HL-60 (cell line): Measurements from ENCODE around the gene RANBP9.

Experiments
- CTCF ChIP-seq: IDR thresholded peaks from one replicate; pipeline ENCODE4 v1.5.1; 2011; ENCODE audit warnings: low read length, control low read depth, inconsistent platforms; ENCODE audit not compliant: insufficient read depth
- POLR2AphosphoS5 ChIP-seq: IDR thresholded peaks from 2 replicates; pipeline ENCODE4 v1.6.1; 2012; ENCODE audit warnings: low read depth

DNA sequence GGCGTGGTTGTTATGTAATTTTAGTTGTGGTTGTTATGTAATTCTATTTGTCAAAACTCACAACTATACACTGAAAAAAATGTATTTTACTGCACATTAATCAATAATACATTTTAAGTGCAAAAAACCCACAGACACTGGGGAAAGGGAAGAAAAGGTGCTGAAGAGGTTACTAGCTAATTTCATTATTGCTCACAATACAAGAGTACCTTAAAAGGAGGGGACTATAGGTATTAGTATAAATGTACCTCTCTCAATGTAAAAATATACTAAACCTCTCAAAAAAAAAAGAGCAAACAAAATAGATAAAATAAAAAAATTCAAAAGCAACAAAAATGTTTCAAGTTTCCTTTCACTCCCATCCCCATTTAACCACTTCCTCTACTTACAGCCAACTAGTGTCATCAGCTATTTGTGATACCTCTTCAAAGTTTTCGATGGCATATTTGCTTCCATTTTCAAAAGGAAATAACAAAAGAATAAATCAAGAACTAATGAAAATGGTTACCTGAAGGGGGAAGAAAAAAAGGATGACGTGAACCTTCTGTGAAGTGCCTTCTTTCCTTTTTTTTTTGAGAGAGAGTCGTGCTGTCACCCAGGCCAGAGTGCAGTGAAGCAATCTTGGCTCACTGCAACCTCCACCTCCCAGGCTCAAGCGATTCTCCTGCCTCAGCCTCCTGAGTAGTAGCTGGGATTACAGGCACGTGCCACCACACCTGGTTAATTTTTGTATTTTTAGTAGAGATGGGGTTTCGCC is 30.2 kb downstream of the RANBP9 start:
- no peak for TF ChIP-seq POLR2AphosphoS5
- TF ChIP-seq CTCF: no peak
